Measurements from ENCODE around the gene ST6GAL1.

DNA sequence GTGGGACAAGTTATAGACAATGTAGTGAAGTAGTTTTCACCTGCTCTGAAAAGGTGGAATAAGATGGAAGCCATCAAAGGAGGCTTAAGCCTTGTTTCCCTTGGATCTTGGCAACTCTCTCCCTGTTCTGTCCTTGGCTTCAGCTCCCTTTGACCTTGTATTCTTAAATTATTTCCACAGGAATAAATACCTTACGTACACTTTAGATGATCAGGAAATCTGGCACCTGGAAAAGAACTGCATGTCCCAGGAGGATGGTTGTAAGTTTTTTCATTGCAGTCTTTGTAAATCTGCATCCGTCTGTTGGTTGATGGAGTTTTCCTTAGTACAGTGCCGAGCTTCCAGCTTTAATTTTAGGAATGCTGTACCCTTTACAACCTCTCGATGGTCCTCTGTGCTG is 11.8 kb downstream of the ST6GAL1 start:
- TF ChIP-seq GATA3 (IDR thresholded peaks at IDR 0.05; ENCODE audit: low read depth, low read length) (no peak), GATA2 (IDR thresholded peaks at IDR 0.05; ENCODE audit: low read depth, low read length) (no peak)
